ENCODE measurements around the gene EPHA6.

DNA sequence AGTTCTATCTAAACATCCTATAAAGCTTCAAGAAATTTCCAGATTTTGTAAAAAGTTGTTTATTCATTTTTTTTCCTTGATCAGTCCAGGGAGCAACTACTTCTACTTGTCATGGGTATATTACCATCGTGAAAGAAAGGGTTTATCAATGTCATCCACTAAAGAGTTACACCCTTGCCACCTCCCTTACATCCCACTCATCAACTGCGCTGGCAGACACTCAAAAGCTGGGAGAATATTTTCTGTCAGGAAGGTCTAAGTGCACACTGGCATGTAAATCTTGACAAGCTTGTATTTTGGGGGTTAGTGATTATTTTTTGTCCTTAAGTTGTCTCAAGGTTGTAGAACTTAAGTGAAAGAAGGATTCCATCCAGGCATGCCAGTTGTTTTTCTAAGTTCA lies 761.8 kb downstream of the EPHA6 start:
- TF ChIP-seq, protein P1, sequence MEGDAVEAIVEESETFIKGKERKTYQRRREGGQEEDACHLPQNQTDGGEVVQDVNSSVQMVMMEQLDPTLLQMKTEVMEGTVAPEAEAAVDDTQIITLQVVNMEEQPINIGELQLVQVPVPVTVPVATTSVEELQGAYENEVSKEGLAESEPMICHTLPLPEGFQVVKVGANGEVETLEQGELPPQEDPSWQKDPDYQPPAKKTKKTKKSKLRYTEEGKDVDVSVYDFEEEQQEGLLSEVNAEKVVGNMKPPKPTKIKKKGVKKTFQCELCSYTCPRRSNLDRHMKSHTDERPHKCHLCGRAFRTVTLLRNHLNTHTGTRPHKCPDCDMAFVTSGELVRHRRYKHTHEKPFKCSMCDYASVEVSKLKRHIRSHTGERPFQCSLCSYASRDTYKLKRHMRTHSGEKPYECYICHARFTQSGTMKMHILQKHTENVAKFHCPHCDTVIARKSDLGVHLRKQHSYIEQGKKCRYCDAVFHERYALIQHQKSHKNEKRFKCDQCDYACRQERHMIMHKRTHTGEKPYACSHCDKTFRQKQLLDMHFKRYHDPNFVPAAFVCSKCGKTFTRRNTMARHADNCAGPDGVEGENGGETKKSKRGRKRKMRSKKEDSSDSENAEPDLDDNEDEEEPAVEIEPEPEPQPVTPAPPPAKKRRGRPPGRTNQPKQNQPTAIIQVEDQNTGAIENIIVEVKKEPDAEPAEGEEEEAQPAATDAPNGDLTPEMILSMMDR (IDR thresholded peaks at IDR 0.05 in 4 of 5, conservative IDR thresholded peaks at IDR 0.05 in 1 of 5), result no peak
- TF ChIP-seq POLR2A (IDR thresholded peaks at IDR 0.05), result no peak

Measured in gastrocnemius medialis (tissue), 4 donors.